BE2C (cell line): ENCODE results near the gene AP1M2.

ENCODE experiments used
- DNase-seq: peaks from one replicate; pipeline ENCODE4 v3.0.0-alpha.2; 2020
- H3K27me3 ChIP-seq: fragments of 250-450 bp; sonication (Bioruptor Pico); 2 replicates; pipeline ENCODE4 v1.5.1; 2020; ENCODE audit warnings: mild to moderate bottlenecking
- H3K36me3 ChIP-seq: fragments of 250-450 bp; sonication (Bioruptor Pico); 2 replicates; pipeline ENCODE4 v1.5.1; 2020; ENCODE audit warnings: mild to moderate bottlenecking
- H3K4me1 ChIP-seq: fragments of 250-450 bp; sonication (Bioruptor Pico); 2 replicates; pipeline ENCODE4 v1.5.1; 2020
- H3K4me3 ChIP-seq: 2 replicates; pipeline ENCODE4 v1.5.1; 2011; ENCODE audit warnings: low read depth, low read length
- H3K9me3 ChIP-seq: fragments of 250-450 bp; sonication (Bioruptor Pico); 2 replicates; pipeline ENCODE4 v1.5.1; 2020
- CTCF ChIP-seq: IDR thresholded peaks from 2 replicates; pipeline ENCODE4 v1.5.1; 2012; ENCODE audit warnings: mild to moderate bottlenecking, low read depth, low read length

Gene AP1M2

GRCh38 chr19:10603084-10603872 is 16.2 kb upstream of the AP1M2 start:
- peaks cover 22% of the 10 kb centered on the region for H3K27me3 ChIP-seq
- DNase-seq: no peak
- H3K4me1 ChIP-seq: peaks cover 5% of the 10 kb centered on the region
- H3K36me3 ChIP-seq: no peaks in the 10 kb centered on the region
- TF ChIP-seq CTCF: no peak
- peak overlapping the region; percentile 75 for H3K4me3 ChIP-seq
- no peaks in the 10 kb centered on the region for H3K9me3 ChIP-seq

- no peak for TF ChIP-seq CTCF
- Histone ChIP-seq H3K9me3 (no peaks in the 10 kb centered on the region), H3K4me3 (peak overlapping the region; percentile 75), H3K27me3 (peaks cover 24% of the 10 kb centered on the region), H3K4me1 (peaks cover 5% of the 10 kb centered on the region), H3K36me3 (no peaks in the 10 kb centered on the region)
- peak; percentile 90 for DNase-seq
Observed at GRCh38 chr19:10602330-10603083, 15.4 kb upstream of the AP1M2 start.

- peaks cover 26% of the 10 kb centered on the region for H3K27me3 ChIP-seq
- no peaks in the 10 kb centered on the region for H3K9me3 ChIP-seq
- H3K4me1 ChIP-seq: peaks cover 5% of the 10 kb centered on the region
- no peaks in the 10 kb centered on the region for H3K36me3 ChIP-seq
- no peak for TF ChIP-seq CTCF
- DNase-seq: no peak
- no peak overlapping the region for H3K4me3 ChIP-seq
Observed at GRCh38 chr19:10601999-10602329, 14.9 kb upstream of the AP1M2 start.

- H3K4me1 ChIP-seq: peaks cover 5% of the 10 kb centered on the region
- no peak for TF ChIP-seq CTCF
- H3K9me3 ChIP-seq: no peaks in the 10 kb centered on the region
- peaks cover 33% of the 10 kb centered on the region for H3K27me3 ChIP-seq
- H3K4me3 ChIP-seq: no peak overlapping the region
- no peak for DNase-seq
- H3K36me3 ChIP-seq: no peaks in the 10 kb centered on the region
Observed at GRCh38 chr19:10600149-10600548, 13.0 kb upstream of the AP1M2 start.

- peaks cover 17% of the 10 kb centered on the region for H3K27me3 ChIP-seq
- no peak overlapping the region for H3K4me3 ChIP-seq
- H3K36me3 ChIP-seq: no peaks in the 10 kb centered on the region
- no peak for TF ChIP-seq CTCF
- no peak for DNase-seq
- no peaks in the 10 kb centered on the region for H3K9me3 ChIP-seq
- no peaks in the 10 kb centered on the region for H3K4me1 ChIP-seq
Observed at GRCh38 chr19:10593820-10594637, 6.9 kb upstream of the AP1M2 start.
